Measurements from ENCODE around the gene CDC23.
"Not testable (repeated sequence)": the region's sequence is repeated elsewhere in the genome, so short reads cannot be mapped to it uniquely, and the experiment has no call there.

The CDC23 gene, protein sequence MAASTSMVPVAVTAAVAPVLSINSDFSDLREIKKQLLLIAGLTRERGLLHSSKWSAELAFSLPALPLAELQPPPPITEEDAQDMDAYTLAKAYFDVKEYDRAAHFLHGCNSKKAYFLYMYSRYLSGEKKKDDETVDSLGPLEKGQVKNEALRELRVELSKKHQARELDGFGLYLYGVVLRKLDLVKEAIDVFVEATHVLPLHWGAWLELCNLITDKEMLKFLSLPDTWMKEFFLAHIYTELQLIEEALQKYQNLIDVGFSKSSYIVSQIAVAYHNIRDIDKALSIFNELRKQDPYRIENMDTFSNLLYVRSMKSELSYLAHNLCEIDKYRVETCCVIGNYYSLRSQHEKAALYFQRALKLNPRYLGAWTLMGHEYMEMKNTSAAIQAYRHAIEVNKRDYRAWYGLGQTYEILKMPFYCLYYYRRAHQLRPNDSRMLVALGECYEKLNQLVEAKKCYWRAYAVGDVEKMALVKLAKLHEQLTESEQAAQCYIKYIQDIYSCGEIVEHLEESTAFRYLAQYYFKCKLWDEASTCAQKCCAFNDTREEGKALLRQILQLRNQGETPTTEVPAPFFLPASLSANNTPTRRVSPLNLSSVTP

GRCh38 chr5:138213161-138214029, at the start of gene CDC23:
Gene CDC23 (minus strand): TSS chr5:138213323. CDS start chr5:138213312, 11 bp downstream.
- DNase-seq: peak; percentile 97

GRCh38 chr5:138258704-138259292, 45.7 kb upstream of the CDC23 start:
- DNase-seq: no peak

GRCh38 chr5:138257583-138257982, 44.5 kb upstream of the CDC23 start:
- DNase-seq: no peak

DNA sequence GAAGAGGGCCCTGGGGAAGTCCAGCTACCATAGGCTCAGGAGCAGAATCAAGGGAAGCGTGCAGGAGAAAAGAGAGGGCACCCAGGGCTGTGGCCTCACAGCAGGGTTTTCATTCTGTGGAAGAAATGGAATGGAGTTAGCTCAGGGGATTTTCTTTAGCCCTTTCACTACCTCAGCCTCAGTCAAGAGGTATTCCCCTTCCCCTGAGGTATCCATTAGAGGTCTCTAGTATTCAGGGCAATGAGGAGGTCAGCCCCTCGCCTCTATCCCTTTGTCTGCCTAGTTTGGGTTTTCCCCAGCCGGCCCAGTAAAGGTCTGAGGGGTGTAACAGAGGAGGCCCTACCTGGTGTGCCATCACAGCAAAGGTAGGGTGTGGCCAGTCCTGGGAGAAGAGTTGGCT, 39.8 kb upstream of the CDC23 start:
- no peak for DNase-seq

GRCh38 chr5:138247800-138248199, 34.7 kb upstream of the CDC23 start:
- DNase-seq: not testable (repeated sequence)

DNA sequence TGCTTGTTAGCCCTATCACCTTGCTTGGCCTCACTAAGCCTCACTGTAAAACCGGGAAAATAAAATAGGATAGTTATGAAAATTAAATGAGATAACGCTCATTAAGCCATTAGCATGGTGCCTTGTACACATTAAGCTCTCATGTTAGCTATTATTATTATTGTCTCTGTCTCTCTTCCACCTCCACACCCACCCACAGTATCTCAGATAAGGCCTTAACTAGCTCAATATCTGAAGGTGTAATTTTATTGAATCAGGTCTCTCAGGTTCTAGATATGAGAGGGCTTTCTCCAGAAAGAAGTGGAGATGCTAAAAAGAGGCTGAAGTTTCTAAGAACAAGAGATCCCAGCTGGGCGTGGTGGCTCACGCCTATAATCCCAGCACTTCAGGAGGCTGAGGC, 33.7 kb upstream of the CDC23 start:
- no peak for DNase-seq

DNA sequence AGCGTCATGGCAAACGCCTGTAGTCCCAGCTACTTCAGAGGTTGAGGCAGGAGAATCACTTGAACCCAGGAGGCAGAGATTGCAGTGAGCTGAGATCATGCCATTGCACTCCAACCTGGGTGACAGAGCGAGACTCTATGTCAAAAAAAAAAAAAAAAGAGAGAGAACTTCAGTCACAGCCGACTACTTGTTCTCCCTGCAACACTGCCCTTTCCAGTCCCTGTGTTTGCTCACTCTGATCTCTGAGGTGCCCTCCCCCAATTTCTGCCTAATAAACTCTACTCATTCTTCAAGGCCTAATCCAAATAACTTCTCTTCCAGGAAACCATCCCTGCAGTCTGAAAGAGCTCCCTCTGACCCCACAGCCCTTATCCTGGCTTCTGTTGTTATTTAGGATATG, 33.2 kb upstream of the CDC23 start:
- DNase-seq: no peak

DNA sequence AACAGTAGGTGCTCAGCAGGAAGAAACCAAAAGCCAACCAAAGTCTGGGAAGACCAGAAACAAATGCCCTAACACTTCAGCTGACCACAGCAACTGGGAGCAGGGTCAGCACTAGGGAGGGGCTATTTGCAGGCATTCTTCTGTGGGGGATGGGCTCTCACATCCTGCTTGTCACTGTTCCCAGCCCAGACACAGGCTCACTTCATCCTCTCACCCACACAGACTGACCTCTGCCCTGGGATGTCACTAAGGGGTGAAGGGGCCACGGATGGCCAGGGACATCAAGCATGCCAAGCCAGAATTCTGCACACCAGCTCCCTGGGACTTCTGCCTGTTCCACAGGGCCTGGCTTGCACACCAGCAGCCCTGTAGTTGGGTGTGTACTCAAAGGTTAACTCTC, 32.6 kb upstream of the CDC23 start:
- DNase-seq: no peak

DNA sequence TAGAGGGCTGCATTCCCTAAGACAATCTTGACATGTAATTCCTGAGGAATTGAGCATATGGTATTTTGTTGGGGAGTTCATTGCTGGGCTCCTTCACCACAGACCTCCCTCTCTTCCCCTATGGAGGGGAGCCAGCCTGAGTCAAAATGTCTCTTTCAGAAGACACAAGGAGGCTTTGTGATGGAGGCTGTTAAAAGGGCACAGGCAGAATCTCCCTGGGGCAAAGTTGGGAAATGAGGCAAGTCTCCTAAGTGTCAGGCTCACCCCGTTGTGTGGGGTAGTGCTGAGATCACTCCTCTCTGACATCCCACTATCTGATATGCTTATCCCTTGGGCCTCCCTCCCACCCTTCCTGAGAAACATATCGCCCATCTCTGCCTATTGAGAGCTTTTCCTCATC, 30.7 kb upstream of the CDC23 start:
- DNase-seq: no peak

DNA sequence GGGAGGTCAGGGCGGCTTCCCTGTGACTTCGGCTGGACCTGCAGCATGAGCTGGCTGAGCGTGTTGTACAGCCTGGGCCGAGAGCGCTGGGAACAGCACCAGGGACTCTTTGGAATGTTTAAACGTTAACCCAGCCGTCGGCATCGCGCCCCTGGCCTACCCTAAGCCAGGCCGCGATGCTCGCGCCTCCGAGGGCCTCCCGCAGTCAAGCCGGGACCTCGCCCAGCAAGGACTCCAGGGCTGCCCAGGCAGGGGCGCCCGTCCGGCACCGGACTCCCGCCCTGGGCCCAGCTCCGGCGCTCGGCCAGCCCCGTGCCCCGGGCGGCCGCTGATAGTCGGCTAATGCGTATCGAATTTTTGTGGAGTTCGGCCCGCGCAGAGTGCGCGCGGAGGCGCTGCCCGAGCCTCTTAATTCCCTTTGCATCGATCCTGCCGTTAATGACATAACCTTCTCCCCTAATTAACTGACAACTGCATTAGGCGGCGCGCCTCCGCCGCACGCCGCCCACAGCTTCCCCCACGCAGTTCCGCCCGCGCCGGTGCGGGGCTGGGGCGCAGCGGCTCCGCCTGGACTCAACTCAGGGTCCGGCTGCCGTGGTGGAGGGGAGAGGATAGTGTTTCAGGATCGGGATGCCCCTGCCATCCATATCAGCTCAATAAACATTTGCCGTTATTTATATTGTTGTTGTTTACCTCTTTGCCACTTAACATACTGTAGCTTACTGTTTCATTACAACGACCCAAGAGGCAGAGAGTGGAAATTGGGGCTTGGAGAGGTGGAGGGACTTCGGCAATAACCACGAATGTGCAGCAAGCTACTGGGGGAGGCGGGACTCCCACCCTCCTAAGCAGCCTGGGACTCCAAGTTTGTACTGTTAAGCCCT, 28.8 kb upstream of the CDC23 start:
- DNase-seq: peak; percentile 46

GRCh38 chr5:138240650-138241385, 27.7 kb upstream of the CDC23 start:
- DNase-seq: no peak

DNA sequence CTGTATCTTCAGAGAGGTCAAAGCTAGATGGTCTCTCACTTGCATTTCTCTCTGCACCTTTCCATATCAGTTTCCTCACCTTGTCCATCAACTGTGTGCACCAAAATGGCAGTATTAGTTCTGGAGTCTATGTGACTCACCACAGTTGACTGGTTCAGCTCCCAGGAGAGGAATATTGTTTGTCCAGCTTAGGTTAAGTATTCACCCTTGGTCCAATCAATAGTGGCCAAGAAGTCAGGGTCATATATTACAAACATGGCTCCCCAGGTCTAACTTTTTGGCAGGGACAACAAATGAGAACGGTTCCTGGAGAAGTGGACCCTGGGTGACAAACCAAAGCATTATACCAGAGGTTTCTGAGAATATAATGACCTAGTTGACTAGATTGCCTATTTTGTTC, 24.9 kb upstream of the CDC23 start:
- DNase-seq: no peak

GRCh38 chr5:138234651-138235050, 21.5 kb upstream of the CDC23 start:
- no peak for DNase-seq

- no peak for DNase-seq
Measured at GRCh38 chr5:138233280-138233679, 20.2 kb upstream of the CDC23 start.

- no peak for DNase-seq
Measured at GRCh38 chr5:138230981-138231589, 18.0 kb upstream of the CDC23 start.

GRCh38 chr5:138230261-138230660, 17.1 kb upstream of the CDC23 start:
- DNase-seq: no peak

- DNase-seq: no peak
Measured at GRCh38 chr5:138229387-138229786, 16.3 kb upstream of the CDC23 start.

DNA sequence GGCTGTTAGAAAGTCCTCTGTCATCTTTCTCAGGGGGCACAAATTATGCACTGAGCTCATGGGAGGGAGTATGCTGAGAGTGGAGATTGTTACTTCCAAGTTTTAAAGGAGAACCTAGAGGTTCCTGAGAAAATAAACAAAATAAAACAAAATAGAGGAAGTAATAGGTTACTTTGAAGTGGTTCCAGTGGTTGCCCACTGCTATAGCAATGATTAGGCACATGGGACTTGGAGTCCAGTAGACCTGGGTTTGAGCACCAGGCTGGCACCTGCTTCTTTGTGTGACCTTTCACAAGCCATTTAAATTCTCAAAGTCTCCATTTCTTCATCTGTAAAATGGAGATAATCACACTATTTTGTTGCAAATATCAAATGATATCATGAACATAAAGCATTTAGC, 13.8 kb upstream of the CDC23 start:
- DNase-seq: no peak

DNA sequence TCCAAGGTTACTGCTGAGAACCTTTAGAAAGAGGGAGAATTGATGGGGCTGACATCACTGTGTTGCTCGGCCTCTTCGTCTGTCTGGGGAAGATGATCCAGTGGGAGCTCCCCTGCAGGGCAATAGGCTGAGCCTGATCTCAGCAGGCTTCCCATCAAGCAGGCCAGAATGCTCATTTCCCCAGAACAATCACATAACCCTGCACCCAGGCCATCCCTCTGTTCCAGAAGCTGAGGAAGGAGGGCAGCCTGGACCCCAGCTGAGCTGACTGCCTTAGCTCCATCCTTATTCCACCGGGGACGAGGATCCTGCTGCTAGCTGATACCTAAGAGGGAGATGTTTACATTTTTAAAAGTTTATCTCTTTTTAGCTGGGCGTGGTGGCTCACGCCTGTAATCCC, 11.6 kb upstream of the CDC23 start:
- DNase-seq: no peak

DNA sequence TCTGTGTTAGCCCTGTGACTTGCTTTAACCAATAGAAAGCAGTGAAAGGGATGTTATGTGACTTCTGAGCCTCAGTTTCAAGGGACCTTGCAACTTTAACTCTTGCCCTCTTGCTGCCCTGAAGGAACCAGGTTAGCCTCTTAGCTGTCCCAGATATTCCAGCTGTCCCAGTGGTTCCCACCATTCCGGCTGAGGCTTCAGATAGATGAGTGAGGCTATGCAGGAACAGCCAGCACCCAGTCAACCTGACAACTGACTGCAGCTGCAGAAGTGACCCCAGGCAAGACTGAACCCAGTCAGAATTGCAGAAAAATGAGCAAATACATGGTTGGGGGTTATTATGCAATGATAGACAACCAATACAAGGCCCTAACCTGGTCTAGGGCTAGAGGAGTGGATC, 10.4 kb upstream of the CDC23 start:
- DNase-seq: no peak

- no peak for DNase-seq
Measured at GRCh38 chr5:138216799-138217198, 3.7 kb upstream of the CDC23 start.

Data from femur (tissue), 1 donor.